Activated B cell treated with CpG ODN at 0.5 μM for 24 hours (primary cell): ENCODE data around the gene AFF4. TPM values are rescaled to one million over a fixed set of nuclear protein-coding genes. Genes with fewer than 3 reads are reported as not detected.

Experiments used
- ATAC-seq: fragments of 200-7000 bp; cut with Tn5 transposase; one replicate; pipeline ENCODE4 v1.10.0; 2021; ENCODE audit warnings: low read depth, mild to moderate bottlenecking, moderate library complexity
- CTCF ChIA-PET: fragments of 350-600 bp; sonication (Branson Sonifier 250); formaldehyde crosslinking; loops from one replicate; lab custom pipeline; 2021; ENCODE audit warnings: antibody characterized with exemption; lab: Charles Lee
- POLR2A ChIA-PET: fragments of 350-600 bp; sonication (Branson Sonifier 250); formaldehyde crosslinking; loops from one replicate; lab custom pipeline; 2021; ENCODE audit warnings: antibody characterized with exemption; lab: Charles Lee
- DNase-seq: peaks from one replicate; pipeline ENCODE4 v3.0.0; 2022
- H3K27ac Mint-ChIP-seq: one replicate; pipeline ENCODE4 v1.8.0; 2020; ENCODE audit warnings: mixed read lengths
- H3K27me3 Mint-ChIP-seq: one replicate; pipeline ENCODE4 v1.8.0; 2021; ENCODE audit warnings: mixed read lengths
- H3K36me3 Mint-ChIP-seq: one replicate; pipeline ENCODE4 v1.8.0; 2021; ENCODE audit warnings: low read depth, mixed read lengths
- H3K4me1 Mint-ChIP-seq: one replicate; pipeline ENCODE4 v1.8.0; 2021; ENCODE audit warnings: mixed read lengths
- H3K4me3 Mint-ChIP-seq: one replicate; pipeline ENCODE4 v1.8.0; 2020; ENCODE audit warnings: mild to moderate bottlenecking, mixed read lengths
- H3K9me3 Mint-ChIP-seq: one replicate; pipeline ENCODE4 v1.8.0; 2020; ENCODE audit warnings: mixed read lengths
- intact Hi-C: fragments of 100-400 bp; cut with micrococcal nuclease; formaldehyde crosslinking; loops from one replicate; pipeline ENCODE4 v1.15.1; 2024
- total RNA-seq: library from RNA; stranded (reverse); gene quantifications from 2 replicates; pipeline ENCODE4 v1.2.3, GENCODE V29; 2022
- TF ChIP-seq, protein P1 (sequence below): fragments of 200-600 bp; IDR thresholded peaks from one replicate; pipeline ENCODE4 v1.8.0; 2022; ENCODE audit warnings: antibody characterized with exemption, mild to moderate bottlenecking

AFF4 gene
- total RNA-seq, 1 donor from 2014 or later = 51.8 TPM

DNA sequence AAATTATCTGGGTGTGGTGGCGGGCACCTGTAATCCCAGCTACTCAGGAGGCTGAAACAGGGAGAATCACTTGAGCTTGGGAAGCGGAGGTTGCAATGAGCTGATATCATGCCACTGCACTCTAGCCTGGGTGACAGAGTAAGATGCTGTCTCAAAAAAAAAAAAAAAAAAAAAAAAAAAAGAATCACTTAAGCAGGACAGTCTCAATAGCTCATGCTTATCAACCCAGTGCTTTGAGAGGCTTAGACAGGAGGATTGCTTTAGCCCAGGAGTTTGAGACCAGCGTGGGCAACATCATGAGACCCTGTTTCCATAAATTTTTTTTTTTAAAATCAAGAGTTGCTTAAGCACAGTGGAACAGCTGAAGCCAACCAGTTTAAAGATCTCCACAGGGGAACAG lies 47.3 kb downstream of the AFF4 start:
- ChIA-PET CTCF (interaction anchor here (1.1 kb wide), 1 partner anchor 11 kb away, joined by 3 read pairs; no protein-coding TSS in a partner anchor), POLR2A (interaction anchor here (0.6 to 0.7 kb wide), 4 partner anchors 16 to 506 kb away, joined by 3 to 7 read pairs (median 6); no protein-coding TSS in a partner anchor)
- peaks cover 2% of the 10 kb centered on the region for H3K4me1 Mint-ChIP-seq
- H3K4me3 Mint-ChIP-seq = no peak overlapping the region
- no peaks in the 10 kb centered on the region for H3K9me3 Mint-ChIP-seq
- intact Hi-C loops = no loop called here
- no peaks in the 10 kb centered on the region for H3K27me3 Mint-ChIP-seq
- H3K36me3 Mint-ChIP-seq = peaks cover 58% of the 10 kb centered on the region
- no peak for ATAC-seq
- DNase-seq = no peak
- H3K27ac Mint-ChIP-seq = no peak overlapping the region
- TF ChIP-seq, protein P1, sequence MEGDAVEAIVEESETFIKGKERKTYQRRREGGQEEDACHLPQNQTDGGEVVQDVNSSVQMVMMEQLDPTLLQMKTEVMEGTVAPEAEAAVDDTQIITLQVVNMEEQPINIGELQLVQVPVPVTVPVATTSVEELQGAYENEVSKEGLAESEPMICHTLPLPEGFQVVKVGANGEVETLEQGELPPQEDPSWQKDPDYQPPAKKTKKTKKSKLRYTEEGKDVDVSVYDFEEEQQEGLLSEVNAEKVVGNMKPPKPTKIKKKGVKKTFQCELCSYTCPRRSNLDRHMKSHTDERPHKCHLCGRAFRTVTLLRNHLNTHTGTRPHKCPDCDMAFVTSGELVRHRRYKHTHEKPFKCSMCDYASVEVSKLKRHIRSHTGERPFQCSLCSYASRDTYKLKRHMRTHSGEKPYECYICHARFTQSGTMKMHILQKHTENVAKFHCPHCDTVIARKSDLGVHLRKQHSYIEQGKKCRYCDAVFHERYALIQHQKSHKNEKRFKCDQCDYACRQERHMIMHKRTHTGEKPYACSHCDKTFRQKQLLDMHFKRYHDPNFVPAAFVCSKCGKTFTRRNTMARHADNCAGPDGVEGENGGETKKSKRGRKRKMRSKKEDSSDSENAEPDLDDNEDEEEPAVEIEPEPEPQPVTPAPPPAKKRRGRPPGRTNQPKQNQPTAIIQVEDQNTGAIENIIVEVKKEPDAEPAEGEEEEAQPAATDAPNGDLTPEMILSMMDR = no peak

DNA sequence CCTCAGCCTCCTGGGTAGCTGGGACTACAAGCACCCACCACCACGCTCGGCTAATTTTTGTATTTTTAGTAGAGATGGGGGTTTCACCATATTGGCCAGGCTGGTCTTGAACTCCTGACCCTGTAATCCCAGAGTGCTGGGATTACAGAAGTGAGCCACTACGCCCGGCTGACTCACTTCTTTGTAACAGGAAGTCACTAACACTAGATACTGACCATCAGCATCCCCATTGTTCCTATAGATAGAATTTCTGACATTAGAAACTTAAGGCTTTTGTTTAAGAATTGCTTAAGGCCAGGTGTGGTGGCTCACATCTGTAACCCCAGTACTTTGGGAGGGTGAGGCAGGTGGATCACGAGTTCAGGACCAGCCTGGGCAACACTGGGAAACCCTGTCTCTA lies 47.8 kb downstream of the AFF4 start:
- no peak for ATAC-seq
- TF ChIP-seq, protein P1 = no peak
- Mint-ChIP-seq H3K27ac (no peak overlapping the region), H3K36me3 (peaks cover 58% of the 10 kb centered on the region), H3K4me1 (peaks cover 2% of the 10 kb centered on the region), H3K4me3 (no peak overlapping the region), H3K27me3 (no peaks in the 10 kb centered on the region), H3K9me3 (no peaks in the 10 kb centered on the region)
- intact Hi-C loops = no loop called here
- DNase-seq = no peak
- ChIA-PET CTCF (interaction anchor here (1.1 kb wide), 1 partner anchor 11 kb away, joined by 3 read pairs; no protein-coding TSS in a partner anchor), POLR2A (interaction anchor here (0.6 to 0.9 kb wide), 4 partner anchors 15 to 506 kb away, joined by 3 to 7 read pairs (median 6); partner anchors contain the start of gene HSPA4)

- CTCF ChIA-PET = no interaction called here
These were observed 53.7 kb downstream of the AFF4 start for GRCh38 chr5:132909702-132910101.

GRCh38 chr5:132907161-132907560 lies 56.3 kb downstream of the AFF4 start:
- no peak overlapping the region for H3K27ac Mint-ChIP-seq
- no peaks in the 10 kb centered on the region for H3K9me3 Mint-ChIP-seq
- TF ChIP-seq, protein P1 = no peak
- DNase-seq (no peak), ATAC-seq (no peak)
- H3K36me3 Mint-ChIP-seq = peaks cover 62% of the 10 kb centered on the region
- H3K27me3 Mint-ChIP-seq = no peaks in the 10 kb centered on the region
- intact Hi-C loops = no loop called here
- no peak overlapping the region for H3K4me3 Mint-ChIP-seq
- H3K4me1 Mint-ChIP-seq = peaks cover 14% of the 10 kb centered on the region
- CTCF ChIA-PET = no interaction called here
- POLR2A ChIA-PET = no interaction called here

More at GRCh38 chr5:132909702-132910101, 53.7 kb downstream of the AFF4 start:
- ATAC-seq (no peak), DNase-seq (no peak)
- TF ChIP-seq, protein P1 = no peak
- intact Hi-C loops = no loop called here
- H3K4me3 Mint-ChIP-seq = no peak overlapping the region
- peaks cover 12% of the 10 kb centered on the region for H3K4me1 Mint-ChIP-seq
- no peak overlapping the region for H3K27ac Mint-ChIP-seq
- no peaks in the 10 kb centered on the region for H3K9me3 Mint-ChIP-seq
- no peaks in the 10 kb centered on the region for H3K27me3 Mint-ChIP-seq
- peaks cover 56% of the 10 kb centered on the region for H3K36me3 Mint-ChIP-seq
- POLR2A ChIA-PET = no interaction called here

DNA sequence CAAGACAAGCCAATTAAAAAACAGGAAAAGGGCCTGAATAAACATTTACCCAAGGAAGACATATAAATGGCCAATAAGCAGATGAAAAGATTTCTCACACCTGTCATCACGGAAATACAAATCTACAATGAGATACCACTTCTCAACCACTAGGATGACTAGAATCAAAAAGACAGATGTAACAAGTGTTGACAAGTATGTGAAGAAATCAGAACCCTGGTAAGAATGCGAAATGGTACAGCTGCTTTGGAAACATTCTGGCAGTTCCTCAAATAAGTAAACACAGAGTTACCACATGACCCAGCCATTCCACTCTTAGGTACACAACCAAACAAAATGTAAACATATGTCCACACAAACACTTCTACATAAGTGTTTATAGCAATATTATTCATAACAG lies 57.5 kb downstream of the AFF4 start:
- Mint-ChIP-seq H3K4me3 (no peak overlapping the region), H3K27me3 (no peaks in the 10 kb centered on the region), H3K36me3 (peaks cover 61% of the 10 kb centered on the region), H3K4me1 (peaks cover 14% of the 10 kb centered on the region), H3K9me3 (no peaks in the 10 kb centered on the region), H3K27ac (no peak overlapping the region)
- ChIA-PET CTCF (no interaction called here), POLR2A (no interaction called here)
- TF ChIP-seq, protein P1 = no peak
- ATAC-seq (no peak), DNase-seq (no peak)
- intact Hi-C loops = no loop called here
